Measurements from ENCODE around the gene RNPS1.

DNA sequence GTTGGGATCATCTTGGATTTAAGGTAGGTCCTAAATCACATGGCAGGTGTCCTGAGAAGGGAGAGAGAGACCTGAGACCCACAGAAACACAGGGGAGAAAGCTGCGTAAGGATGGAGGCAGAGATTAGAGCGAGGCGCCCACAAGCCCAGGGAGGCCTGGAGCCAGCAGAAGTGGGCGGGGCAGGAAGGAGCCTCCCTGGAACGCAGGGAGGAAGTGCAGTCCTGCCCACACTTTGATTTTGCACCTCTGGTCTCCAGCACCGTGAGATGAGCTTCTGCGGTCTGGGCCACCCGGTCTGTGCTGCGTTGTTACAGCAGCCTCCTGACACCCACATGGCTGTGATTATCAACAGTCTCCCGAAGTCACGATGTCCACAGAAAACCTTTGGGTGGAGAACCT is 25.3 kb downstream of the RNPS1 start:
- TF ChIP-seq CTCF (IDR thresholded peaks at IDR 0.05): no peak
- no peak for TF ChIP-seq ZFX (IDR thresholded peaks at IDR 0.05; ENCODE audit: borderline replicate concordance)

All from 22Rv1 (cell line).